Measurements from ENCODE around the gene ANKRD18A. TPM values are rescaled to one million over a fixed set of nuclear protein-coding genes. Genes with fewer than 3 reads are reported as not detected.

ANKRD18A gene
- total and polyA plus RNA-seq, 9 of the 15 experiments (the other 6 are each of a cell fraction or from before 2014, with no cell fraction given), result 1.9 TPM; not detected in 8

DNA sequence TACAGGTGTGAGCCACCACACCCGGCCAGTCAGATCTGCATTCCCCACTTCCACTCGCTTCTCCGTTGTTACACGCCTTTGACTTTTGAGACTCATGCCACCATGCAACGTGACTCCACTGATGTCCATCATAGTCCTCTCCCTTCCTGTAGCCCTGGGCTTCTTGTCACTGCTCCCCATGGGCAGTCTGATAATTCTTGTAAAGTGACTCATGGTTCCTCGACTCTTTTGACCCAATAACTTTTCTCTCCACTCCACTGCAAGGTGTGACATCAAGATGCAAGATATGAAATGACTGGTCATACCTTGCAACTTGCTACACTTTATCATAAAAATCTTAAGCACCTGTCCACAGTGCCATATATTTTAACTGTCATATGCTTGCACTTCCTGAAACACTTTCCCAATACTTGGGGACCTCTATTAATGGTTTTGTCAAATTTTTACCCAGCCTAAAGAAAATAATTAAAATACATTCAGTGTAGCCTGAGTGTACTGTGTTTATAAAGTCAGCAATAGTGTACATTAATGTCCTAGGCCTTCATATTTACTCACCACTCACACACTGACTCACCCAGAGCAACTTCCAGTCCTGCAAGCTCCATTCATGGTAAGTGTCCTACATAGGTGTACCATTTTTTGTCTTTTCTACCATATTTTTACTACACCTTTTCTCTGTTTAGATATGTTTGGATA, 18.6 kb upstream of the ANKRD18A start (continued):
- TF ChIP-seq, protein P1, sequence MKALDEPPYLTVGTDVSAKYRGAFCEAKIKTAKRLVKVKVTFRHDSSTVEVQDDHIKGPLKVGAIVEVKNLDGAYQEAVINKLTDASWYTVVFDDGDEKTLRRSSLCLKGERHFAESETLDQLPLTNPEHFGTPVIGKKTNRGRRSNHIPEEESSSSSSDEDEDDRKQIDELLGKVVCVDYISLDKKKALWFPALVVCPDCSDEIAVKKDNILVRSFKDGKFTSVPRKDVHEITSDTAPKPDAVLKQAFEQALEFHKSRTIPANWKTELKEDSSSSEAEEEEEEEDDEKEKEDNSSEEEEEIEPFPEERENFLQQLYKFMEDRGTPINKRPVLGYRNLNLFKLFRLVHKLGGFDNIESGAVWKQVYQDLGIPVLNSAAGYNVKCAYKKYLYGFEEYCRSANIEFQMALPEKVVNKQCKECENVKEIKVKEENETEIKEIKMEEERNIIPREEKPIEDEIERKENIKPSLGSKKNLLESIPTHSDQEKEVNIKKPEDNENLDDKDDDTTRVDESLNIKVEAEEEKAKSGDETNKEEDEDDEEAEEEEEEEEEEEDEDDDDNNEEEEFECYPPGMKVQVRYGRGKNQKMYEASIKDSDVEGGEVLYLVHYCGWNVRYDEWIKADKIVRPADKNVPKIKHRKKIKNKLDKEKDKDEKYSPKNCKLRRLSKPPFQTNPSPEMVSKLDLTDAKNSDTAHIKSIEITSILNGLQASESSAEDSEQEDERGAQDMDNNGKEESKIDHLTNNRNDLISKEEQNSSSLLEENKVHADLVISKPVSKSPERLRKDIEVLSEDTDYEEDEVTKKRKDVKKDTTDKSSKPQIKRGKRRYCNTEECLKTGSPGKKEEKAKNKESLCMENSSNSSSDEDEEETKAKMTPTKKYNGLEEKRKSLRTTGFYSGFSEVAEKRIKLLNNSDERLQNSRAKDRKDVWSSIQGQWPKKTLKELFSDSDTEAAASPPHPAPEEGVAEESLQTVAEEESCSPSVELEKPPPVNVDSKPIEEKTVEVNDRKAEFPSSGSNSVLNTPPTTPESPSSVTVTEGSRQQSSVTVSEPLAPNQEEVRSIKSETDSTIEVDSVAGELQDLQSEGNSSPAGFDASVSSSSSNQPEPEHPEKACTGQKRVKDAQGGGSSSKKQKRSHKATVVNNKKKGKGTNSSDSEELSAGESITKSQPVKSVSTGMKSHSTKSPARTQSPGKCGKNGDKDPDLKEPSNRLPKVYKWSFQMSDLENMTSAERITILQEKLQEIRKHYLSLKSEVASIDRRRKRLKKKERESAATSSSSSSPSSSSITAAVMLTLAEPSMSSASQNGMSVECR (CRISPR knock-in tag; IDR thresholded peaks at IDR 0.05), result no peak
- TF ChIP-seq DNMT1 (IDR thresholded peaks at IDR 0.05) (no peak), MCM5 (IDR thresholded peaks at IDR 0.05; ENCODE audit: low read depth) (no peak), FOS (IDR thresholded peaks at IDR 0.05; ENCODE audit: extremely low read depth, insufficient read length) (no peak)
- TF ChIP-seq, protein P2, sequence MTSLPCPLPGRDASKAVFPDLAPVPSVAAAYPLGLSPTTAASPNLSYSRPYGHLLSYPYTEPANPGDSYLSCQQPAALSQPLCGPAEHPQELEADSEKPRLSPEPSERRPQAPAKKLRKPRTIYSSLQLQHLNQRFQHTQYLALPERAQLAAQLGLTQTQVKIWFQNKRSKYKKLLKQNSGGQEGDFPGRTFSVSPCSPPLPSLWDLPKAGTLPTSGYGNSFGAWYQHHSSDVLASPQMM (CRISPR knock-in tag; IDR thresholded peaks at IDR 0.05), result no peak

DNA sequence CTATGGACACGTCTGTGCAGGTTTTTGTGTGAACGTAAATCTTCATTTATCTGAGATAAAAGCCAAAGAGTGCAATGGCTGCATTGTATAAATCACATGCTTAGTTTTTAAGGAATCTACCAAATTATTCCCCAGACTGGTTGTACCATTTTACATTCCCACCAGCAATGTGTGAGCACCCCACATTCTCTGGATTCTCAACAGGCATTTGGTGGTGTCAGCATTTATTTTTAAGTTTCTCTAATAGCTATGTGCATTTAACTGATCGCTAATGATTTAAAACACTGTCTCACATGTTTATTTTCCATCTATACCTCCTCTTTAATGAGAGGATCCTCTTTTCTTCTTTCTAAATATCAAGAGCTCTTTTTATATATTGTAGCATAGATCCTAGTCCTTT, 13.9 kb upstream of the ANKRD18A start:
- Histone ChIP-seq H3K4me3 (no peak overlapping the region), H4K20me1 (replicated peaks; ENCODE audit: control insufficient read depth, insufficient read depth, low read length) (no peaks in the 10 kb centered on the region), H3K4me1 (replicated peaks in 1 of 2; ENCODE audit: control insufficient read depth in 2 of 2, insufficient read depth in 2 of 2, low read length in 2 of 2) (no peaks in the 10 kb centered on the region), H3K79me2 (ENCODE audit: control insufficient read depth, insufficient read depth, low read length) (no peaks in the 10 kb centered on the region), H3K9me3 (replicated peaks; ENCODE audit: control insufficient read depth, insufficient read depth, low read depth, low read length) (no peaks in the 10 kb centered on the region), H3K4me2 (ENCODE audit: insufficient read depth, low read length) (no peak overlapping the region), H2AFZ (ENCODE audit: low read depth, low read length) (no peak overlapping the region), H3K36me3 (ENCODE audit: control insufficient read depth, insufficient read depth, low read length) (no peaks in the 10 kb centered on the region), H3K9me1 (ENCODE audit: control insufficient read depth, insufficient read depth, low read length) (no peaks in the 10 kb centered on the region), H3K27me3 (ENCODE audit: control insufficient read depth in 2 of 2, insufficient read depth in 2 of 2, low read length in 2 of 2) (peaks cover 0 to 1% of the 10 kb centered on the region in 2 experiments; a peak in 2 of 5 replicates), H3K27ac (ENCODE audit: extremely low read depth, low read depth, low read length) (no peak overlapping the region), H3K9ac (ENCODE audit: insufficient read depth in 1 of 2, low read depth in 2 of 2, low read length in 2 of 2) (no peak overlapping the region)
- TF ChIP-seq CXXC5 (CRISPR knock-in tag; IDR thresholded peaks at IDR 0.05), result no peak
- no peak for TF ChIP-seq NCOR1 (IDR thresholded peaks at IDR 0.05)
- TF ChIP-seq, protein P3, sequence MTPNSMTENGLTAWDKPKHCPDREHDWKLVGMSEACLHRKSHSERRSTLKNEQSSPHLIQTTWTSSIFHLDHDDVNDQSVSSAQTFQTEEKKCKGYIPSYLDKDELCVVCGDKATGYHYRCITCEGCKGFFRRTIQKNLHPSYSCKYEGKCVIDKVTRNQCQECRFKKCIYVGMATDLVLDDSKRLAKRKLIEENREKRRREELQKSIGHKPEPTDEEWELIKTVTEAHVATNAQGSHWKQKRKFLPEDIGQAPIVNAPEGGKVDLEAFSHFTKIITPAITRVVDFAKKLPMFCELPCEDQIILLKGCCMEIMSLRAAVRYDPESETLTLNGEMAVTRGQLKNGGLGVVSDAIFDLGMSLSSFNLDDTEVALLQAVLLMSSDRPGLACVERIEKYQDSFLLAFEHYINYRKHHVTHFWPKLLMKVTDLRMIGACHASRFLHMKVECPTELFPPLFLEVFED (CRISPR knock-in tag; conservative IDR thresholded peaks at IDR 0.05), result no peak
- no peak for TF ChIP-seq ZNF146 (CRISPR knock-in tag; IDR thresholded peaks at IDR 0.05; ENCODE audit: unreplicated experiment)
- TF ChIP-seq, protein P4, sequence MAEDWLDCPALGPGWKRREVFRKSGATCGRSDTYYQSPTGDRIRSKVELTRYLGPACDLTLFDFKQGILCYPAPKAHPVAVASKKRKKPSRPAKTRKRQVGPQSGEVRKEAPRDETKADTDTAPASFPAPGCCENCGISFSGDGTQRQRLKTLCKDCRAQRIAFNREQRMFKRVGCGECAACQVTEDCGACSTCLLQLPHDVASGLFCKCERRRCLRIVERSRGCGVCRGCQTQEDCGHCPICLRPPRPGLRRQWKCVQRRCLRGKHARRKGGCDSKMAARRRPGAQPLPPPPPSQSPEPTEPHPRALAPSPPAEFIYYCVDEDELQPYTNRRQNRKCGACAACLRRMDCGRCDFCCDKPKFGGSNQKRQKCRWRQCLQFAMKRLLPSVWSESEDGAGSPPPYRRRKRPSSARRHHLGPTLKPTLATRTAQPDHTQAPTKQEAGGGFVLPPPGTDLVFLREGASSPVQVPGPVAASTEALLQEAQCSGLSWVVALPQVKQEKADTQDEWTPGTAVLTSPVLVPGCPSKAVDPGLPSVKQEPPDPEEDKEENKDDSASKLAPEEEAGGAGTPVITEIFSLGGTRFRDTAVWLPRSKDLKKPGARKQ (CRISPR knock-in tag; IDR thresholded peaks at IDR 0.05), result no peak
- ATAC-seq (no peak), DNase-seq (ENCODE audit: extremely low read depth in 1 of 4, low spot score in 3 of 4) (no peak), FAIRE-seq (no peak)
- in situ Hi-C loops (cut with MboI) (no loop called here), intact Hi-C loops (cut with micrococcal nuclease) (no loop called here)
- ChIA-PET CTCF (ENCODE audit: low intra/inter-chr PET ratio) (no interaction called here), POLR2A (no interaction called here)
- WGBS (ENCODE audit: insufficient coverage, low coverage, missing lambda C conversion rate), result 0% methylated on average over 3 of the region's 3 CpGs
- no TSS peak for BruUV-seq (replicated peaks)

All from K562 (cell line).